Activated T-cell treated with anti-CD3 and anti-CD28 coated beads for 48 hours (primary cell): ENCODE data around the gene SMARCD1.

Experiments used
- DNase-seq: peaks from one replicate; pipeline ENCODE4 v3.0.0-alpha.2; 2020; ENCODE audit warnings: low read depth

Gene SMARCD1

GRCh38 chr12:50084775-50085614 is at the start of gene SMARCD1:
Gene SMARCD1 (plus strand): TSS chr12:50085342. CDS start chr12:50085370, 28 bp downstream.
- DNase-seq: peak; percentile 86

DNA sequence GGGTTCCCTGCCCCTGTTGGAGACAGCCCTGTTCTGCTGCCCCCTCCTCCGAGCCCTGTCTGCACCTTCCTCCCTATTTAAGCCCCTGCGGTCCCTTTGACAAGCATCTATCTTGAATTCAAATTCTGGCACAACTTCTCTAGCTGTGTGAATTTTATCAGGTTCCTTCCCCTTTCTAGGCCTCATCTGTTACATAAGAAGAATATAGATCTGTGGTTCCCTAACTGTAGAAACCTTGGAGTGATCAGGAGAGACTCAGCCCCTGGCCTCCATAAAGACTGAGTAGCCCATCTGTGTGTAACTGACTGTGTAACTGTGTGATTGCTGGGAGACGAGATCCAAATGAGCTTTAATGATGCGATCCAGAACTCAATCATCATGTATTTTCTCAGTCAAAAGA is 46.8 kb upstream of the SMARCD1 start:
- no peak for DNase-seq

- DNase-seq: peak; percentile 84
These were observed 45.8 kb upstream of the SMARCD1 start for GRCh38 chr12:50039151-50039835.

- DNase-seq: no peak
These were observed 44.5 kb upstream of the SMARCD1 start for GRCh38 chr12:50040657-50041056.

DNA sequence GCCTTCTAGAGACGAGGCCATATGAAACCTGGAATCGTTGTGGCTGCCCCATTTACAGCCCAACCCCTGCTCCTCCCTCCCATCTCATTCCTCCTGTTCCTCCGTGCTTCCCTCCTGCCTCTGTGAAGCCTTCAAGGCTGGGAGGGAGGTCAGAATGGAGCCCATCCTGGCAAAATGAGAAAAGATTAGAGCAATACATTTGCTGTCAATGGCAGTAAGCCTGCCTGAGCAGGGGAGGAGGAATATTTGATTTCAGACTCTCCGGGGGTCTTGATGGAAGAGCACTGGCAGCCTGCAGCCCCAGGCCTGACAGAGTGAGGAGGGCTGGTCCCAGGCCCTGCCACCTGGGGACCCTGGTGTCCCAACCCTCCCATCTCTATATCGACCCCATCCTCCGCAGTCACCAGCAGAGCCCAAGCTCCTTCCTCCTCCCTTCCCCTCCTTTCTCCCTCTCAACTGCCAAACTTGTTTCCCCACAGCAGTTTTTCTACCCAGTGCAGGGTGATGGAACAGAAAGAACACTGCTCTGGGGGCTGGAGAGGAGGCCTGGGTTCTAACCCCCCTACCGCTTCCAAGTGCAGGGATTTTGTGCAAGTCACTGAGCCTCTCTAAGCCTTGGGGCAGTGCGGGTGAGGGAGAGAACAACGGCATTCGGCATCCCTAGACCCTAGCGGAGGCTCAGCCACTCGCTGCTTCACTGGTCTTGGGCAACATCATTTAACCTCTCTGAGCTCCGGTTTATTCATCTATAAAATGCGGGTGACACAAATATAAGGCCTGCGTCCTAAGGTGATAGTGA is 43.9 kb upstream of the SMARCD1 start:
- no peak for DNase-seq

GRCh38 chr12:50041962-50042361 is 43.2 kb upstream of the SMARCD1 start:
- DNase-seq: no peak

DNA sequence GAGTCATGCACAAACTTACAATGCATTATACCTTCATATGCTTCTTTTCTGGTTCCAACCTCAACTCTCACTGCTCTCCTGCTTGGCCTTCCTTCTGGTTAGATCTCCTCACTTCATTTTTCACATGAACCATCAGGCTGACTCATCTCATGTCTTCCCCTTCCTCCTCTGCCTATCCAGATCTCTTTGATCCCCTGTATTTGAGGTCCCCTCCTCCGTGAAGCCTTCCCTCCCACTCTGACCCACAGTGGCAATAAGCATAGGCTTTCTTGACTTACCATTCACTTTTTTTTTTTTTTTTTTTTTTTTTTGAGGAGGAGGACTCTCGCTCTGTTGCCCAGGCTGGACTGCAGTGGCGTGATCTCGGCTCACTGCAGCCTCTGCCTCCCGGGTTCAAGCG is 42.4 kb upstream of the SMARCD1 start:
- DNase-seq: no peak

GRCh38 chr12:50043308-50043707 is 41.8 kb upstream of the SMARCD1 start:
- DNase-seq: no peak

- no peak for DNase-seq
These were observed 41.3 kb upstream of the SMARCD1 start for GRCh38 chr12:50043854-50044253.

DNA sequence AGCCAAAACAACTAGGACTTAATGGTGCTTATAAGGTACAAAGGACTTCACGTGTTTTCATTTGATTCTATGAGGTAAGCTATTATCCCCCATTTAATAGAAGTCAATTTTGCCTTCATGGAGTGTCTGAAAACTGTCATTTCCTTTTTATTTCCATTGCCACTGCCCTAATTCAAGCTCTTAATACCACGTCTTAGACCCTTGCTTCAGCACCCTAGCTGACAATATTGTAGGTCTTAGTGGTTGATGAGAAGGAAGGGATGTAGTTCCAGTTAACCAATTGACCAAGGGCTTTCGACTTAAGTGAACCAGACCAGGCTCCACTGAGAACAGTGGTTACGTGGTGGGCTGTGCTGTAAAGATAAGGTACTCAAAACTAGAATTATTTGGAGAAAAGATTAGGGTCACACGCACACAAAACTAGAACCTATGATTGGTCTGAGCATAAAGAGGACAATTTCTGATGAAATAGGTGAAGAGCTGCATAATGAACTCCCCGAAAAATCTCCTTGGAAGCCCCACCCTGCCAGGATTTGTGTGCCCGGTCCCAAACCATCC is 37.4 kb upstream of the SMARCD1 start:
- DNase-seq: no peak

- no peak for DNase-seq
These were observed 35.7 kb upstream of the SMARCD1 start for GRCh38 chr12:50049254-50050118.

- DNase-seq: no peak
These were observed 35.1 kb upstream of the SMARCD1 start for GRCh38 chr12:50050119-50050385.

DNA sequence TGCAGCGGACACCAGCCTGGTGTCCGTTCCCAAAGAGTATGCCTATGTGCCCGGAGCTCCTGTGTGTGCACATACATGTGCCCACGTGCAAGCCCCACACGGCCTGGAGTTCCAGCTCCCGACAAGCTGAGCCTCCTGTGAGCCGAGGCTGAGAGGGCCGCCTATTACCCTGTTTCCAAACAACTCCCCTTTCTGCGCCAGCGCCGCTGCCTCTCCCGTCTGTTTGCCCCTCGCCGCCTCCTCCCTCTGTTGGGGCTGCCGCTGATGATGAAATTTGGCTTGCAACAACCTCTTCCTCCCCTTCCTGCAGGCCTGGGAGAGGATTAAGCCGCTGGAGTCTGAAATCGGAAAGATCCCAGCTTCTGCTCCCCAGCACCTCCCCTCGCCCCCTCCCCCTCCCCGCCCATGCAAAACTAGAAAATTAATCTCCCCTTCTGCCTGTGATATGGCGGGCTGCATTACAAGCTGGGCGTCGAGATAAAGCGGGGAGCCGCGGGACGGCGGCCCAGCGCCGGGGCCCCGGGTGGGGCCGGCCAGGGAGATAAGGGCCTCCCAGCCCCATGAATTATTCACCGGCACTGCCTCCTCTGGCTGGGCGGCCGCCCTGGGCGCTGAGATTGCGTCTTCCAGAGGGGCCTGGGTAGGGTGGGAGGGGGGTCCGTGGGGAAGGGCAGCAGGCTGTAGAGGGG is 34.6 kb upstream of the SMARCD1 start:
- no peak for DNase-seq

DNA sequence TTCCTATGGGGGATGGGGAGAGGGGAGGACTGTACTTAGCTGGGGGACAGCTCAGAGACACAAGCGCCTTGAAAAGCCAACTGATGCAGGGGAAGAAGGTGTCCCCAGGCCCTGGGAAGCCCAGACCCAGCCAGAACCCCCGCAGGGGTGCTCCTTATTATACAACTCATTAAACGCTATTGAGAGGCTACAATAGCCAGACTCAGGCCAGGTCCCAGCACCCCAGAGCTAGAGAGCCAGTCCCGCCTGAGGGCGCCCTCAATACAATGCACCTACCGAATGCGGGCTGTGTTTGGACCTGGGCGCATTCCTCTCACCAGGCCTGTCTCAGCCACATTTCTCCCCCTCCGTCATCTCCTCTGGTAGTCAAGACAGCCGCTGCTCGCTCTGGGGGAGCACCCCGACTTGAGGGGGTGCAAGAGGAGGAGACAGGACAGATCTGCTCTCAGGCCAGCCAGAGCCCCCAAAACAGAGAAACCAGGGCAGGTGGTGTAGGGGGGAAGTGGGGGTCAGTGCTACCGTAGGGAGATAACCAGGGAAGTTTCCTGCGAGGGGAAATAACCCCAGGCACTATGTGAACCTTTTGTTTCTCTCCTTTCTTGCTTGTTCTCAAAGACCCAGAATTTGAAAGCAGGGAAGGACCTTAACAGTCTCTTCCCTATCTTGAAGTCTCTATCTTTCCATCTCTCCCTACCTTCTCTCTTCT is 33.9 kb upstream of the SMARCD1 start:
- DNase-seq: no peak

DNA sequence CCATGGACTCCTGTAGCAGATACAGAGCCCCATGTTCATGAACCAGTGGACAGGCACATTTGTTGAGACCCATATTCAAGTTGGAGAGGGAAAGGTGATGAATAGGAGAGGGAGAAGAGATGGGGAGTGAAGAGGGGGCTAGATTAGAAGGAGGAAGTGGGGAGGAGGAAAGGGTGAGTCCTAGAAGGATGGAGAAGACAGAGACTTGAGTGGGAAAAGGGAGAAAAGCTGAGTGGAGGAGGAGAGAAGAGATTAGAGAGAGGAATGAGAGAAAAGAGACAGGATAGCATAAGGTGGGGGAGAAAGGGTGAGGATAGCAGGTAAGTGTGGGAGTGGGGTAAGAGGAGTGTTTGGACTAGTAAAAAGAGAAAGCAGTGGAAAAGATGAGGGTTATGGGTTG is 32.6 kb upstream of the SMARCD1 start:
- no peak for DNase-seq

DNA sequence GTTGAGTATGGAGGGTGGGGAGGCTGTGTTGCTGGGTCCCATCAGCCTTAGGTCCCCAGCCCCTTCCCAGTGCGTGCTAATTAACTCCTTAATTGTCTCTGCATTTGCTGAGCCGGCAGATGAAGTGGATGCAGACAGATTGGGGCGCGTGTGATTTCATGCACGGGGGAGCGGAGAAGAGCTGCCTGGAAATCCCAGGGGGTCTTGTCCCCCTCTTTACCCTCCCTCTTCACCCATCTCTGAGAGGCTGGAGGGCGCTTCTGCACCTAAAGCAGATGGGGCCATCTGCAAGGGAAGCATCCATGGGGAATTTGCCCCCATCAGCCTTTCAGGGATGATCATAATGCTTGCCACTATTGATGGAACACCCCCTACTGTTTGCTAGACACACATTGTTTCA is 32.2 kb upstream of the SMARCD1 start:
- DNase-seq: no peak

GRCh38 chr12:50053583-50053982 is 31.6 kb upstream of the SMARCD1 start:
- DNase-seq: no peak

DNA sequence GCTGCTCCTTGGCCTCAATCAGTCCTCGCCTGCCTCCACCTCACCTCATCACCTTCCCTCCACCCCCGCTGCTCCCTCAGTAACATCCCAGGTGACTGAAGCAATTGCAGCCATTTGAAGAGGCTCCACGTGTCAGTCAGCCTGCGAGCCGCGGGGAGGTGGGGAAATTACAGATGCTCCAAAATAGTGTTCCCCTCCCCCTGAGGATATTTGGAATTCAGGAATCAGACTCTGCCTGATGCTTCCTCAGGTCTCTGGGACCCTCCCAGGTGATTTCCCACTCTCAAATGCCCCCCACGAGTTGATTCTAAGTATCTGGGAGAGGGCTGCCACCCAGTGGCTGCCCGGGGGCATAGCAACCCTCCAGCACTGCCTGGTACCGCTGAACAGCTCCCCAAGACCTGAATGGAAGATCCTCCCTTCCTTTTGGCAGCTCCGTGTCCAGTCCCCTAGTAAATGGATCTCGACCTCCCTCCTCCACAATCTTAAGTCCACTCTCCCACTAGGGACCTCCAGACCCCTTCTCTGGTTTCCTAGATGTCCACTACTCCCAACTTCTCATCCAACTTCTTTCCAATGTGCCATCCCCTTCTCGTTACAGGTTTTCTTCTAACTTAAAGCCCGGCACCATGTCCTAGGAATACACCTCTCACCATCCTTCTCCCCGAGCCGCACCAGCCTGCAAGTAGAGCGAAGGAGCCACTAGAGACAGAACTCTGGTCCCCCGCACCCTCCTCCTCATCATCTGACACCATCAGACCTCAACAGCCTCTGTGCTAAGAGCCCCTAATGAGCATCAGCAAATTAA is 29.1 kb upstream of the SMARCD1 start:
- DNase-seq: peak; percentile 60

- DNase-seq: no peak
These were observed 28.5 kb upstream of the SMARCD1 start for GRCh38 chr12:50056639-50056976.
